ENCODE data around the gene PACS1.

Gene PACS1

DNA sequence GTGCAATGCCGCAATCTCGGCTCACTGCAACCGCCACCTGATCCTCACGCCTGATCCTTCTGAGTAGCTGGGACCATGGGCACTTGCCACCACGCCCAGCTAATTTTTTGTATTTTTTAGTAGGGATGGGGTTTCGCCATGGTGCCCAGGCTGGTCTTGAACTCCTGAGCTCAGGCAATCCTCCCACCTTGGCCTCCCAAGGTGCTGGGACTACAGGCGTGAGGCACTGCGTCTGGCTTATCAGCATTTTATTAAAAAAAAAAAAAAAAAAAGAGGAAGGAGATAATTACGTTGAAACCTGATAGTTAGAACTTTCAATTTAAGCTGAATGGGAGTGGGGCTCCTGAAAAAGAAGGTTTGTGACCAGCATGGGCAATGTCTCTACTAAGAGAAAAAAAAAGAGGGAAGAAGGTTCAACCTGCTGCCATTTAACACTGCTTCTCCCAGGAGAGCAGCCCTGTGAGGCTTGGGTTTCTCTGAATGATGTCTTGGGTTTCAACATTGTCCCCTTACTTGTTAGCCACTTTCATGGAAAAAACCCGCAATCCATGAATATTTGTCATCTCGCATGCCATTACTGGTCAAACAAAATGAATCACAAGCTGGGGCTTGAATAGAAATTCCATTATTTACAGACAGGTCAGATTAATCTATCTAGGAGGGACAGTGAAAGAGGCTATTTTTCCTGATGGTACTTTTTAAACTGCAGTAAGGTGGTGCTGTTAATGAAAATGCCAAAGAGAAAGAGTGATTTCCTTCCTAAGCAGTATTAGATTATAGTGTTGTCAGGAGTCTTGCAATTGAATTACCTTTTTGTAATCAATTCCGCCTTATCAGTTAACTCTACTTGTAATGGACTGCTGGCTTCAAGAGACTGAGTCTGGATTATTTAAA is 72.5 kb downstream of the PACS1 start:
- no peak for DNase-seq (ENCODE audit: low read depth)

DNA sequence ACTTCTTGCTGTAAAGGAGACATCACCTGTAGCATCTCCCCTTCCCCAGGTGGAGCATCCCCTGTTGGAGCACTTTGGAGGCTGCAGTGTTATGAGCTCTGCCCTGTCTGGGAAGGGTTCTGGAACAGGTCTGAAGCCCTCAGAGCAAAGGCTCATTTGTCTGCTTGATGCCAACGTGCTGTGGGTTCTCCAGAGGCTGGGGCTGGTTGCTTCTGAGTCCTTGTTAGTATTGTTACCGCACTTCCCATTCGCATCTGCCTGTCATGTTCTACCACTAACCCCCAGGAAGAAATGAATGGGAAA is 73.1 kb downstream of the PACS1 start:
- no peak for DNase-seq (ENCODE audit: low read depth)

DNA sequence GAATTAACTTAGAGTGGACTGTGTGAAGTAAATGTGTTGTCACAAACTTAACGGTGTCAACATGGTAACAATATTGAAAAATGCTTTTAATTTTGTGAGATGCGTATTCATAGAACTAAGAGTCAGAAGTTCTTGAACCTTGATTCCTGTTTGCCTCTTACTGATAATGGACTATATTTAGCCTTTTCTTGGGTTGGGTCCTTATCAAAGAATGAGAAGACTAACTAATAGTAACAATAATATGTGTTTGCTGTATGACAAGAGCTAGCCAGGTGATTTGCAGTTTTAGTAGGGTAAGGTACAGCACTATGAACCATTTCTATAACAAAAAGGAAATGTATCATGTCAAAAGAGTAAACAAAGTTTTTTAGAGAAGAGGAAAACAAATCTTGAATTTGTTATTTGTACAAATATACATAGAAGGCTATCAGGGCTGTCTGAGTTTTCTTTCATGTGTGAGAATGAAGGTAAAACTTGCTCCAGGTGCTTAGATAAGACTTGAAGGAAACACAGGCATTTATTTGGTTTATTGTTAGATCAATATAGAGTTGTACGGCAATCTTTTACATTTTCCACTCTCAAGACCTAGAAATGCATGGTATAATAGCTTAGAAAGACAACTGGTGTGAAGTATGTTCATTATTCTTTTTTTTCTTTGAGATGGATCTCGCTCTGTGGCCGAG is 74.1 kb downstream of the PACS1 start:
- no peak for DNase-seq (ENCODE audit: low read depth)

DNA sequence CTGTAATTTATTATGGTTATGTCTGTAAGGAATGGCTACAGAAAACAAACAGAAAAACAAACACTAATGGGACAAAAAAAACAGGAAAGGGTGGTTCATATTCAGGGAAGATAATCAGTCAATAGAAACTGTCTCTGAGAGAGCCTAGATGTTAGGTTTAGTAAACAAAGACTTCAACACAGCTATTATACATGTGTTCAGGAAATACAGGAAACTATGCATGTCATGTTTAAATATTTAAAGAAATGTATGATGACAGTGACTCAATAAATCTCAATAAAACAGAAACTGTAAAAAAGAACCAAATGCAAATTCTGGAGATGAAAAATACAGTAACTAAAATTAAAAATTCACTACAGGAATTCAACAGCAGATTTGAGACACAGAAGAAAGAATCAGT is 76.0 kb downstream of the PACS1 start:
- DNase-seq (ENCODE audit: low read depth) = no peak

DNA sequence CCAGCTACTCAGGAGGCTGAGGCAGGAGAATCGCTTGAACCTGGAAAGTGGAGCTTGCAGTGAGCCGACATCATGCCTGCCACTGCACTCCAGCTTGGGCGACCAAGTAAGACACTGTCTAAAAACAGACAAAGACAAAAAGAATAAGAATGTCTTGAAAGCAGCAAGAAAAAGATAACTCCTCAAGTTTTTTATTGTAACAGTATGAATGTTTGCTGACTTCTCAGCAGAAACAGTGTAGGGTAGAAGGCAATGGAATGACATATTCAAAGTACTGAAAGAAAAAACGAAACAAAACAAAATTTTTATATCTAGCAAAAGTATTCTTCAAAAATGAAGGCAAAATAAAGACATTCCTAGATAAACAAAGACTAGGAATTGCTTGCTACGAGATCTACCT is 76.9 kb downstream of the PACS1 start:
- no peak for DNase-seq (ENCODE audit: low read depth)

DNA sequence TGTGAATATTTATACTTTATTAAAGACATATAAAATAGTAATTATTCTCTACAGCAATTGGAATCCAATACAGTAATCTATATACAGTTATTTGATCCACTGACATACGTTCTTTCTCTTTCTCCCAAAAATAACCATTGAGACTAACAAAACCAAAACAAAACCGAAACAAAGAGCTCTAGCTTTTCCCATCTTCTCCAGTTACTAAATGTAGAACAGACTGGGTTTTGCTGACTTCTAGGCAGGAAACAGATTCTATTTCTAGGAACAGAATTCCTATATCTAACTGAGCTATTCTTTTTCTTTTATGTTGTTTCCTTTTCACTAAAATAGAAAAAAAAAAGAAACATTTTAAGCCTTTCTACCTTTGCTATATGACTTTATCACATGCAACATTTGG is 80.1 kb downstream of the PACS1 start:
- no peak for DNase-seq (ENCODE audit: low read depth)

DNA sequence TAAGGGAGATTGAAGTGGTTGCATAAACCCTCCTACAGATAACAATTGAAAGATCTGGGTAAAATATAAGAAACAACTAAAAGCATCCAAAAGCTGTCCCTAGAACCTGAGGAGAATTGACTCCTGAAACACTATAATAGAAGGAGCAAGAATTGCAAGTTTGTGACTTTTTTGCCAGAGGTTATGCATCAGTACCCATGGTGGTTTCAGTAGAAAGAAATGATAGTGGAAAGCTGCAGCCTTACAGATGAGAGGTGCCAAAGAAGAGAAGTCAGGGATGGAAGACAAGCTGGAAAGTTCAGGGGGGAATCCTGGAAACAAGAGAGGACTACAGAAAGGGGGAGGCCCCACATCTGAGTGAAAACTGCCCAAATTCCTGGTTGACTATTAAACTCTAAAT is 80.7 kb downstream of the PACS1 start:
- DNase-seq (ENCODE audit: low read depth) = no peak

DNA sequence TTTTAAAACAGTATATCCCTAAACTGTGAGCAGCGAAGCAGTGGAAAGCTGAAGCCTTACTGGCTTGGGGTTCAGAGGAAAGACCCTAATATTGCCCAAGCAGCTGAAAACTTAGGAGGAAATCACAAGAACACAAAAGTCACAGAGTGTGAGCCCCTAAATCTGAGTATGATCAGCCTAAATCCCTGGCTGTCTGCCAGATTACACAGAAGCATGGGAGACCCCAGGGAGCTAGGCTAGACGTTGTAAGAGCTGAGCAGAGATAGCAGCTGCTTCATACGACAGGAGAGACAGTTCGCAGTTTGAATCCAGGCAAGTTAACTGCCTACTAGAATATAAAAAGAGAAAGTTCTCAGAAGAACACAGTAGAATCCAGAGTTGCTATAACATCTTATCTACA is 81.2 kb downstream of the PACS1 start:
- DNase-seq (ENCODE audit: low read depth) = no peak

DNA sequence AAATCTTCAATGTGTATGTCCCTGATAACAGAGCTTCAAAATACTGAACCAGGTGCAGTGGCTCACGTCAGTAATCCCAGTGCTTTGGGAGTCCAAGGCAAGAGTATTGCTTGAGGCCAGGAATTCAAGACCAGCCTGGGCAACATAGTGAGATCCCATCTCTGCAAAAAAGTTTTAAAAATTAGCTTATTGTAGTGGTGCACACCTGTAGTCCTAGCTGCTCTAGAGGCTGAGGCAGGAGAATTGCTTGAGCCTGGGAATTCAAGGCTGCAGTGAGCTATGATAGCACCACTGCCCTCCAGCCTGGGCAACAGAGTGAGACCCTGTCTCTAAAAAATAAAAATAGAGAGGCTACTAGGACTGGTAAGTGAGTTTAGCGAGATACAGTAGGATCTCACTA is 84.0 kb downstream of the PACS1 start:
- no peak for DNase-seq (ENCODE audit: low read depth)

DNA sequence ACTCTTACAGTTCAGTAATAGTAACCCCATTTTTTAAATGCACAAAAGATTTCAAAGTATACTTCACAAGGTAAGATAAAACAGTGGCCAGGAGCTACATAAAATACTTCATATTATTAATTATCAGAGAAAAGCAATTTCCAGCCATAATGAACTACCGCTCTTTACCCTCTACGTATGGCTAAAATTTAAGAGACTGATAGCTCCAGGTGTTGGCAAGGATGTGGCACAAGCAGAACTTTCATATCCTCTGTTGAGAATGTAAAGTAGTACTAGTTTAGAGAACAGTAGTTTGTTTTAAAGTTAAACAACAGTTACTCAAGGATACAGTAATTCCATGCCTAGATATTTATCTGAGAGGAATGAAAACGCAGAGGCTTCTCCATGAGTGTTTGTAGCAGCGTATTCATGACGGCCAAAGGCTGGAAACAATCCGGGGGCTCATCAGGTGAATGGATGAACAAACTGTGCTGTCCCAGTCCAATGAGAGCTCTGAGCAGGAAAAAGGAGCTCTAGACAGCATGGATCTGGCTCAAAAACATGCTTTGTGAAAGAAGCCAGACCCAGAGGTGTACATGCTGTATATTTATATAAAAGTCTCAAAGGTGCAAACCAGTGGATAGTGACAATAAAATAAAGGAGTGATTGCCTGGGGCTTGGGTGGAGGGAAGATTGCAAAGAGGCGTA is 85.5 kb downstream of the PACS1 start:
- DNase-seq (ENCODE audit: low read depth) = no peak

DNA sequence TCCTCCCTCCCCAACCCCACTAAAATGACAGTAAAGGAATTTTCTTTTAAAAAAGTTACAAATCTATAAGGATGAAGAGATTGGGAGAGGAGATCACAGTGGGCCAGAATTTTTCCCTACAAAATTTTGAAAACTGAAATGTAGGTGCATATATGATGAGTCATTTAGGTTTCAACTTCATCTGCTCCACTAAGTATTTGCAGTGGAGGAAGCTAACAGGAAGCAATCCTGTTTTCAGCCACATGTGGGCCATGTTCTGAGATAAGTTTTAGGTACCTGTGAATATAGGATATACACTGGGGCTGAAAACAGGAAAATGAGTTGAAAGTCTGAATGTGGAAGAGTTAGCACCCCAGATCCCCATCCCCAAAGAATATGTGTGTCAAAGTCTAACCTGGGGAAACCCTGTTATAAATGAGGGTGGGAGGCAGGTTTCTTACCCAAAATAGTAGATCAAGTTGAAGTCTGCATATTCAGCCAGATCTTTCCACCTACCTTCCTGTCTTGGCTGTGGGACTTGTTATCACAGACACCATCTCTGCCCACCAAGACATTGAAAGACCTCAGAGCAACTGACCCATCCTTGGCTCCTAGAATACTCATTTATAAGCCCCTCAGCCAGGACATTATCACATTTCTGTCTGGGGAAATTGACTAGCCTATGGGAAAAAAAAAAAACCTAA is 87.3 kb downstream of the PACS1 start:
- no peak for DNase-seq (ENCODE audit: low read depth)

DNA sequence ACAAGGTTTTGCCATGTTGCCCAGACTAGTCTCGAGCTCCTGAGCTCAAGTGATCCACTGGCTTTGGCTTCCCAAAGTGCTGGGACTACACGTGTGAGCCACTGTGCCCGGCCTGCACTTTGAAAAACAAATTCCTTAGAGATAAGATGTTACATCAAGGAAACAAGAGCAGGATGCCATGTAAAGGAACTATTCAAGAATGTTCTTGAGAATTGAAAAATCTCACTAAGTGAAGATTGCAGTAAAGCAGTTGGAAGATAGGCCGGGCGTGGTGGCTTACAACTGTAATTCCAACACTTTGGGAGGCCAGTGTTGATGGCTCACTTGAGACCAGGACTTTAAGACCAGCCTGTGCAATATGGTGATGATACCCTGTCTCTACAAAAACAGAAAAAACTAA is 88.1 kb downstream of the PACS1 start:
- no peak for DNase-seq (ENCODE audit: low read depth)

DNA sequence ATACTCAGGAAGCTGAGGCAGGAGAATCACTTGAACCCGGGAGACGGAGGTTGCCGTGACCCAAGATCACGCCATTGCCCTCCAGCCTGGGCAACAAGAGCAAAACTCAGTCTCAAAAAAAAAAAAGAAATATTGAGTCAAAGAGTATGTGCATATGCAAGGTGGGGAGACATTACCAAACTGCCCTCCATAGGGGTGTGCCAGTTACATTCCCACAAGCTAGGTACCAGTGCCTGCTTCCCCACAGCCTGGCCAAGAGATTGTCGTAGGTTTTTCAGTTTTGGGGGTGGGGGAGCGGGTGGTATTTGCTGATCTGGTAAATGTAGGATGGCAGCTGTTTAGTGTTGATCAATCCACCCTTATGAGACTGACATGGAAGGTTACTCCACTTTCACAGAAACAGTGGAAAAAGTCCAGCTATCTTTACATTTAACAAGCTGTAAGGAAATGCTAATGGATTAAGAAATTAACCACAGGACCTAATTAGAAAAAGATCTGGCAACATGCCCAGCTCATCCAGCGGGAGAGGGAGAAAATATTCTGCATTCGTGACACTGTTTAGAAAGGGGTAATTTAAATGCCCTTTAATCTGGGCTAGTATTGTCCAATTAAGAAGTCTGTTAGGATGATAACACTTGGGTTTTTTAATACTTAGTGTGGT is 89.4 kb downstream of the PACS1 start:
- no peak for DNase-seq (ENCODE audit: low read depth)

DNA sequence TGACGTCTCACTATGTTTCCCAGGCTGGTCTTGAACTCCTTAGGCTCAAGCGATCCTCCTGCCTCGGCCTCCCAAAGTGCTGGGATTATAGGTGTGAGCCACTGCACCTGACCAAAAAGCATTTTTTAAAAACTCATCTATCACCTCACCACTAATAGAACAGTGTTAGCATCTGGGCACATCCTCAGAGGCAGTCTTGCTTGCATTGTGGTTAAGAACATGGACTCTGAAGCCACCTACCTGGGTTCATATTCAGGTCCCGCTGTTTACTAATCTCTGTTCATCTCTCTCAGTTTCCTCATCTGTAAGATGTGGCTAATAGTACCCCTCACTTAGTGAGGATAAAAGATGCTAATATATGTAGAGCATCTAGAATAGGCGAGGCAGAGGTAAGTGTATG is 90.6 kb downstream of the PACS1 start:
- no peak for DNase-seq (ENCODE audit: low read depth)

DNA sequence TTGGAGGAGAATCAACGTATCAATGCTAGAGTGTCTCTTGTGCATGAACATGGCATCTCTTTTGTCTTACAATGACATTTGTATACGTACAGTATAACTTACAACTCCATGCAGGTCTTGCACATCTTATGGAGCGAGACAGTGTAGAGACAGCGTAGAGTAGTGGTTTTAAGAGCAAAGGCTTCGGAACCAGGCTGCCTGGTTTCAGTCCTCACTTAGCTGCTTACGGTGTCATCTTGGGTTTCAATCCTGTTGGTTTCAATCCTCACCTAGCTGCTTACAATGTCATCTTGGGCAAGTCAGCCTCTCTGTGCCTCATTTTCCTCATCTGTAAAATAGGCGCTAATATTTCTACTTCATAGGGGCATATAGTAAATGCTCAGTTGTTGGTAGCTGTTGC is 98.2 kb downstream of the PACS1 start:
- DNase-seq (ENCODE audit: low read depth) = no peak

DNA sequence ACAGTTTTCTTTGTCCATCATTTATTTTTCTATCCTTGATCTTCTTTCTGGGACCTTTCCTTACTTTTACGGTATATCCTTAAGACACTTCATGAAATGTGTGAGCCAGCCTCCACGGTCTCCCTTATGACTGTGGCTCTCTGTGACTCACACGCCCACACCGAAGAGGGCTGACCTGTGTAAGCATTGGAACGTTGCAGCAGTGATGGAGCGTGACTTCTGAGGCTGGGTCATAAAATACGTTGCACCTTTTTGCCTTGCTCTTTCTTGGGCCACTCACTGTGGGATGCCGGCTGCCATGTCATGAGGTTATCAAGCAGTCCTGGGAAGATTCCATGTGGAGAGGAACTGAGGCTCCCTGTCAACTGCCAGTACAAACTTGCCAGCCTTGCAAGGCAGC is 102.1 kb downstream of the PACS1 start:
- DNase-seq (ENCODE audit: low read depth) = no peak

DNA sequence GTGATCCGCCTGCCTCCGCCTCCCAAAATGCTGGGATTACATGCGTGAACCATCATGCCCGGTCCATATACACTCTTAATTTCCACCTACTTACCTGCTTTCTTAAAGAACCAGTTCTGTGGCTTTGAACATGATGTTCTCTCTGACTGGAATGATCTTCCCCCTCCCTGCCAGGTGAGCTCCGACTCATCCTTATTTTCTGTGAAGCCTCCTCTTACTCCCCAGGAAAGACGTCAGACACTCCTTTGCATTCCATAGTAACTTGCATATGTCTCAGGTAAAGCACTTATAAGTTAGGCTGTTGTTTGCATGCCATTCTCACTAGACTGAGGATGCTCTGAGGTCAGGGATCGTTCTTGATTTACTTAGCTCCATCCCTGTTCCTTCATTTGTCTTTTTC is 106.6 kb downstream of the PACS1 start:
- no peak for DNase-seq (ENCODE audit: low read depth)

DNA sequence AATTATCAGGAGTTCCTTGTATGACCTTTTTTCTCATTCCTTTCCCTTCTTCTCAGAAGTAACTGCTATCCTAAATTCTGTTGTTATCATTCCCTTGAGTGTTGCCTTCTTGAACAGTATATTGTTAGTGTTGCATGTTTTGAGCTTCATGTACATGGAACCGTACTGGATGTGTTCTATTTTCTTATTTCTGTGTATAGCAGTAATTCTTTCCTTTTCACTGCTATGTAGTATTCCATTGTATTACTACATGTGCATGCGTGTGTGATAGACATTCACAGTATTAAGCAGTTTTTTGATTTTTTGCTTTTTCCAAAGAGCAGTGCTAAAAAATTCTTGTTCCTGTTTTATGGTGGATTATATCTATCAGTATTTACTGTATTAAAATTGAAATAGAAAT is 108.1 kb downstream of the PACS1 start:
- DNase-seq (ENCODE audit: low read depth) = no peak

DNA sequence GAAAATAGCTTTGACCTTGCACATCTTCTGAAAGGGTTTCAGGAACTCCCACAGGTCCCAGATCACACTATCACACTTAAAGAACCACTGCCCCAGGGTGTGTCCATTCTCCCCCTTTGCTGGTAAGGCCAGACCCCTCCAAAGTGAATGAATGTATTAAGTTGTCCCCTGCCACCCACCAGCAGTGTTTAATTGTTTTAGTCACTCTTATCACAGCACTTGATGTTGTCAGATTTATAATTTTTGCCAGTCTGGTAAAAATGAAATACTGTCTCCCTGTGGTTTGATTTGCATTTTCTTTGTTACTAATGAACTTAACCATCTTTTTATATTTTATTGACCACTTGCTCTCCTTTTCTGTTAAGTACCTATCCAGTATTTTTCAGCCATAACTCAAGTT is 108.8 kb downstream of the PACS1 start:
- no peak for DNase-seq (ENCODE audit: low read depth)

DNA sequence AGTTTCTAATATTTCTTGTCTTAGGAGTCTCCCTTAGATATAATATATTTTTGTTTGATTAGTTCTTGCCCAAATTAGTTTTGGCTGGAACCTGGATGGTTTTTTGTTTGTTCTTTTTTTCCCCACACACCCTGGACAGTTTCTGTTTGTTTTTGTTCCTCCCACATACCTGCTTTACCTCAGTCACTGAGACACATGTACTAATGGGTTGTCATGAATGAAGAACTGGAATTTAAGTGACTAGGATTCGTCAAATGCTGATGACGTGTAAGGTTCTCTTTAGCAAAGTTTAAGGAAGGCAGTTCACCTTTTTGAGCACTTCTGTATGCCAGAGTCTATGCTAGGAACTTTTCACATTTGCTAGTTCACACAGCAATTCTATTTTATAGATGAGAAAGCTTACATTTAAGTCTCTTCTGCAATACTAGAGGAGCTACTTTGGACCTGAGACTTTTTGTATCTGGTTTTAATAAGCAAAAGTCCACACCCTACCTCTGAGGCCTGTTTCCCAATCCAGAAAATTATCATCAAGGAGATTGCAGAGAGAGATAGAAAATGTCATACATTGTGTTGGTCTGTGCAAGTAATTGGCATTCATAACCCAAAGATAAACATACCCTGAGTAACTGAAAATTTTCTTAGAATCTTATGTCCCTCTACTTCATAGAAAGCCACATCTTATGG is 111.7 kb downstream of the PACS1 start:
- DNase-seq (ENCODE audit: low read depth) = no peak

DNA sequence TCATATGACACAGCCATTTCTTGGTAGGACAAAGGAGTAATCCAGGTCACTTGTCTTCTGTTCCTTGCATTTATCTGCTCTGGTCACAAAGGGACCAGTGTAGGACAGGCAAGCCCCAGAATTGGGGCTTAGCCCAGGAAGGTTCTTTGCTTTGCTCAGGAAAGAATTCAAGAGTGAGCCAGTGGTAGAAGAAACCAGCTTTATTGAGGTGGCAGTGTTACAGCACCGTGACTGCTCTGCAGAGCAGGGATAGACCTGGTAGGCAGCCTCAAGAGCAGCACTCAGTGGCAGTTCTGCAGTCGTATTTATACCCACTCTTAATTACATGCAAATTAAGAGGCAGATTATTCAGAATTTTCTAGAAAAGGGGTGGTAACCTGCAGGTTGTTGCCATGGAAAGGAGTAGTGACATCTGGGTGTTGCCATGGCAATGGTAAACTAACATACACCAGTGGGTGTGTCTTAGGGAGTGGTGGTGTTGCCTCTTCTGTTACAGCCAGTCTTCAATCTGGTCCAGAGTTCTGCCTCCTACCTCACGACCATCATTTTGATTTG is 113.5 kb downstream of the PACS1 start:
- DNase-seq (ENCODE audit: low read depth) = no peak
